Measurements from ENCODE around the gene SAPCD1.

Gene SAPCD1
- 0 to 0.24 (median 0.10) reads per million in 18 experiments for total RNA-seq

- DNase-seq = no peak
These were observed at the start of gene SAPCD1 for GRCh38 chr6:31762356-31762755. Gene SAPCD1, plus strand, starts transcription at chr6:31762656. Its CDS starts 399 bp downstream, at chr6:31763055.

- no peak for DNase-seq
These were observed 49.0 kb upstream of the SAPCD1 start for GRCh38 chr6:31713465-31713864.

- peak in 1 of 2 donors; percentile 13 for DNase-seq
These were observed 48.3 kb upstream of the SAPCD1 start for GRCh38 chr6:31713991-31714684.

GRCh38 chr6:31715022-31715958 lies 47.2 kb upstream of the SAPCD1 start, which contains the start of gene LY6G6D:
Gene LY6G6D, plus strand, starts transcription at chr6:31715348. Its CDS starts 8 bp downstream, at chr6:31715356.
- no peak for DNase-seq

GRCh38 chr6:31717499-31718222 lies 44.8 kb upstream of the SAPCD1 start:
- DNase-seq = no peak

- no peak for DNase-seq
These were observed 44.2 kb upstream of the SAPCD1 start for GRCh38 chr6:31718265-31718664.

GRCh38 chr6:31719001-31719400 lies 43.5 kb upstream of the SAPCD1 start:
- DNase-seq = no peak

- no peak for DNase-seq
These were observed 42.2 kb upstream of the SAPCD1 start for GRCh38 chr6:31720196-31720770.

GRCh38 chr6:31721351-31722020 lies 41.0 kb upstream of the SAPCD1 start, which contains the start of gene LY6G6C:
Gene LY6G6C, minus strand, starts transcription at chr6:31721746. Its CDS starts 67 bp downstream, at chr6:31721679.
- no peak for DNase-seq

- no peak for DNase-seq
These were observed 40.3 kb upstream of the SAPCD1 start for GRCh38 chr6:31722173-31722572.

- DNase-seq = no peak
These were observed 39.0 kb upstream of the SAPCD1 start, which contains the start of gene MPIG6B for GRCh38 chr6:31723245-31723979. Gene MPIG6B, plus strand, starts transcription at chr6:31723373. Its CDS starts 11 bp downstream, at chr6:31723384.

GRCh38 chr6:31723980-31724691 lies 38.3 kb upstream of the SAPCD1 start:
- no peak for DNase-seq

- peak; percentile 91 to 95 for DNase-seq
These were observed 36.7 kb upstream of the SAPCD1 start for GRCh38 chr6:31725502-31726350.

- DNase-seq = peak; percentile 77 to 88
These were observed 35.3 kb upstream of the SAPCD1 start for GRCh38 chr6:31727034-31727716.

GRCh38 chr6:31727717-31728671 lies 34.5 kb upstream of the SAPCD1 start:
- no peak for DNase-seq

- DNase-seq = no peak
These were observed 33.5 kb upstream of the SAPCD1 start, which contains the start of gene DDAH2 for GRCh38 chr6:31728767-31729514. Gene DDAH2, minus strand, starts transcription at chr6:31729299. Its CDS starts 138 bp downstream, at chr6:31729161.
